T follicular helper cell (primary cell): ENCODE data around the gene GNPDA2.

ENCODE experiments used
- DNase-seq: peaks from one replicate; pipeline ENCODE4 v3.0.0-alpha.2; 2020; ENCODE audit warnings: low read depth

GNPDA2 gene

GRCh38 chr4:44678094-44679041 lies 48.0 kb downstream of the GNPDA2 start, which contains the start of gene GUF1:
GUF1 (plus strand) TSS chr4:44678420; CDS start chr4:44678623, 203 bp downstream.
- peak; percentile 84 for DNase-seq

GRCh38 chr4:44675366-44675765 lies 51.0 kb downstream of the GNPDA2 start:
- no peak for DNase-seq

- DNase-seq, result no peak
Observed at GRCh38 chr4:44674471-44674870, 51.9 kb downstream of the GNPDA2 start.

GRCh38 chr4:44671636-44672035 lies 54.7 kb downstream of the GNPDA2 start:
- DNase-seq, result no peak

- DNase-seq, result no peak
Observed at GRCh38 chr4:44670506-44671199, 55.7 kb downstream of the GNPDA2 start.

GRCh38 chr4:44668526-44668925 lies 57.8 kb downstream of the GNPDA2 start:
- DNase-seq, result no peak

- no peak for DNase-seq
Observed at GRCh38 chr4:44663539-44664263, 62.7 kb downstream of the GNPDA2 start.

- DNase-seq, result no peak
Observed at GRCh38 chr4:44662623-44663005, 63.7 kb downstream of the GNPDA2 start.

- DNase-seq, result no peak
Observed at GRCh38 chr4:44661940-44662622, 64.3 kb downstream of the GNPDA2 start.

- no peak for DNase-seq
Observed at GRCh38 chr4:44660396-44660795, 66.0 kb downstream of the GNPDA2 start.

- DNase-seq, result no peak
Observed at GRCh38 chr4:44652002-44652401, 74.4 kb downstream of the GNPDA2 start.
